ENCODE results near the gene ARL4D. TPM values are rescaled to one million over a fixed set of nuclear protein-coding genes. Genes with fewer than 3 reads are reported as not detected.
"Not testable (repeated sequence)": the region's sequence is repeated elsewhere in the genome, so short reads cannot be mapped to it uniquely, and the experiment has no call there.

The ARL4D gene
- total and polyA plus RNA-seq, 4 donors = 10.3 to 37.8 (median 16.4) TPM

- no peaks in the 10 kb centered on the region for H3K27me3 ChIP-seq (ENCODE audit: control insufficient read depth in 3 of 3, insufficient read depth in 3 of 3, low read length in 2 of 3)
- peak overlapping the region in 1 of 2 donors; percentile 40 for H3K27ac ChIP-seq (ENCODE audit: low read depth in 1 of 2, low read length in 1 of 2)
- WGBS, 2 donors = 23 to 29% methylated on average over 11 of the region's 11 CpGs
- peaks cover 0 to 12% (median 5%) of the 10 kb centered on the region in 5 donors for H3K4me1 ChIP-seq (ENCODE audit: control insufficient read depth in 5 of 5, insufficient read depth in 5 of 5, low read length in 5 of 5)
- H3K36me3 ChIP-seq (ENCODE audit: control insufficient read depth in 4 of 4, insufficient read depth in 4 of 4, low read length in 4 of 4) = no peaks in the 10 kb centered on the region
- no peak overlapping the region for H3K4me3 ChIP-seq
- H3K9me3 ChIP-seq (ENCODE audit: control insufficient read depth in 4 of 4, insufficient read depth in 3 of 4, low read length in 3 of 4) = no peaks in the 10 kb centered on the region
- ATAC-seq (ENCODE audit: insufficient read depth, low FRiP score) (peak; percentile 80), DNase-seq (peak; percentile 92 to 96 (median 96))
- TF ChIP-seq CTCF (IDR thresholded peaks at IDR 0.05; ENCODE audit: control extremely low read depth, extremely low read depth) = peak; percentile 96
- peak overlapping the region; percentile 5 to 16 for H3K9ac ChIP-seq (ENCODE audit: insufficient read depth in 1 of 2, low read length in 2 of 2)
Observed at GRCh38 chr17:43393944-43394482, 4.8 kb upstream of the ARL4D start.

GRCh38 chr17:43394696-43395095 is 4.1 kb upstream of the ARL4D start:
- H3K27me3 ChIP-seq (ENCODE audit: control insufficient read depth in 3 of 3, insufficient read depth in 3 of 3, low read length in 2 of 3); H3K27ac ChIP-seq (ENCODE audit: low read depth in 1 of 2, low read length in 1 of 2); DNase-seq; ATAC-seq (ENCODE audit: insufficient read depth, low FRiP score); H3K36me3 ChIP-seq (ENCODE audit: control insufficient read depth in 4 of 4, insufficient read depth in 4 of 4, low read length in 4 of 4); H3K9ac ChIP-seq (ENCODE audit: insufficient read depth in 1 of 2, low read length in 2 of 2); H3K4me3 ChIP-seq; H3K9me3 ChIP-seq (ENCODE audit: control insufficient read depth in 4 of 4, insufficient read depth in 3 of 4, low read length in 3 of 4): not testable (repeated sequence)
- peaks cover 0 to 11% (median 5%) of the 10 kb centered on the region in 5 donors for H3K4me1 ChIP-seq (ENCODE audit: control insufficient read depth in 5 of 5, insufficient read depth in 5 of 5, low read length in 5 of 5)
- WGBS, 2 donors = 94 to 96% methylated on average over 12 of the region's 12 CpGs

- Histone ChIP-seq H3K9ac (ENCODE audit: insufficient read depth in 1 of 2, low read length in 2 of 2) (no peak overlapping the region), H3K36me3 (ENCODE audit: control insufficient read depth in 4 of 4, insufficient read depth in 4 of 4, low read length in 4 of 4) (no peaks in the 10 kb centered on the region), H3K4me3 (no peak overlapping the region), H3K9me3 (ENCODE audit: control insufficient read depth in 4 of 4, insufficient read depth in 3 of 4, low read length in 3 of 4) (no peaks in the 10 kb centered on the region), H3K27ac (ENCODE audit: low read depth in 1 of 2, low read length in 1 of 2) (no peak overlapping the region), H3K27me3 (ENCODE audit: control insufficient read depth in 3 of 3, insufficient read depth in 3 of 3, low read length in 2 of 3) (no peaks in the 10 kb centered on the region), H3K4me1 (ENCODE audit: control insufficient read depth in 5 of 5, insufficient read depth in 5 of 5, low read length in 5 of 5) (peaks cover 0 to 13% (median 5%) of the 10 kb centered on the region in 5 donors)
- WGBS, 2 donors = 92 to 94% methylated on average over 6 of the region's 6 CpGs
- DNase-seq (no peak), ATAC-seq (ENCODE audit: insufficient read depth, low FRiP score) (no peak)
- TF ChIP-seq CTCF (IDR thresholded peaks at IDR 0.05; ENCODE audit: control extremely low read depth, extremely low read depth) = no peak
Observed at GRCh38 chr17:43395165-43395564, 3.6 kb upstream of the ARL4D start.

GRCh38 chr17:43396491-43397060 is 2.2 kb upstream of the ARL4D start:
- H3K27ac ChIP-seq (ENCODE audit: low read depth in 1 of 2, low read length in 1 of 2) = no peak overlapping the region

More at GRCh38 chr17:43396491-43397060, 2.2 kb upstream of the ARL4D start:
- Histone ChIP-seq H3K36me3 (ENCODE audit: control insufficient read depth in 4 of 4, insufficient read depth in 4 of 4, low read length in 4 of 4) (no peaks in the 10 kb centered on the region), H3K27me3 (ENCODE audit: control insufficient read depth in 3 of 3, insufficient read depth in 3 of 3, low read length in 2 of 3) (no peaks in the 10 kb centered on the region), H3K9ac (ENCODE audit: insufficient read depth in 1 of 2, low read length in 2 of 2) (no peak overlapping the region), H3K4me1 (ENCODE audit: control insufficient read depth in 5 of 5, insufficient read depth in 5 of 5, low read length in 5 of 5) (peaks cover 0 to 25% (median 9%) of the 10 kb centered on the region in 5 donors), H3K9me3 (ENCODE audit: control insufficient read depth in 4 of 4, insufficient read depth in 3 of 4, low read length in 3 of 4) (no peaks in the 10 kb centered on the region), H3K4me3 (no peak overlapping the region)
- TF ChIP-seq CTCF (IDR thresholded peaks at IDR 0.05; ENCODE audit: control extremely low read depth, extremely low read depth) = no peak
- no peak for ATAC-seq (ENCODE audit: insufficient read depth, low FRiP score)
- 64 to 66% methylated on average over 5 of the region's 5 CpGs for WGBS, 2 donors
- DNase-seq = no peak

Data from lung (tissue), 12 donors.